HEK293 (cell line): ENCODE results near the gene RNF13.
A peak's percentile ranks its signal among the peaks of the same experiment; 100 is the strongest.

Experiments used
- CTCF ChIA-PET: fragments of 350-600 bp; formaldehyde crosslinking; extraction: SDS; loops from one replicate; lab custom pipeline; 2021; ENCODE audit warnings: antibody characterized with exemption; lab: Yijun Ruan, JAX
- POLR2A ChIA-PET: fragments of 300-600 bp; formaldehyde crosslinking; extraction: SDS; loops from one replicate; lab custom pipeline; 2020; ENCODE audit warnings: antibody characterized with exemption, inconsistent platforms; lab: Yijun Ruan, JAX
- H3K27ac ChIP-seq: fragments of 200-500 bp; sonication (Bioruptor generic); 2 replicates; pipeline ENCODE4 v1.5.1; 2014; ENCODE audit warnings: low read depth, low read length, control low read depth, inconsistent platforms; ENCODE audit errors: extremely low read depth
- H3K36me3 ChIP-seq, 2 experiments: fragments of 200-500 bp in 1 of 2; sonication (Bioruptor generic) in 1 of 2; 1 replicate in 1 of 2; 2 replicates in 1 of 2; pipeline ENCODE4 v1.5.1; 2014 to 2017; ENCODE audit warnings: inconsistent platforms in 2 of 2, low read length in 2 of 2; ENCODE audit not compliant: control insufficient read depth in 2 of 2, insufficient read depth in 1 of 2
- H3K4me1 ChIP-seq: fragments of 200-500 bp; sonication (Bioruptor generic); 2 replicates; pipeline ENCODE4 v1.5.1; 2014; ENCODE audit warnings: mild to moderate bottlenecking, low read length, inconsistent platforms; ENCODE audit not compliant: control insufficient read depth, insufficient read depth
- H3K4me3 ChIP-seq: 2 replicates; pipeline ENCODE4 v1.5.1; 2011; ENCODE audit warnings: low read depth, mild to moderate bottlenecking, control low read depth, low read length, moderate library complexity
- H3K9me3 ChIP-seq: fragments of 200-500 bp; sonication (Bioruptor generic); 2 replicates; pipeline ENCODE4 v1.5.1; 2014; ENCODE audit warnings: low read depth, low read length, inconsistent platforms; ENCODE audit not compliant: control insufficient read depth, insufficient read depth
- FEZF1 ChIP-seq: fragments of 450-650 bp; formaldehyde crosslinking; IDR thresholded peaks from 2 replicates; pipeline ENCODE4 v1.5.1; 2016; ENCODE audit warnings: missing biosample characterization, missing genetic modification characterization
- GLI2 ChIP-seq: fragments of 450-650 bp; formaldehyde crosslinking; IDR thresholded peaks from 2 replicates; pipeline ENCODE4; 2017; ENCODE audit warnings: missing biosample characterization, missing genetic modification characterization, low read depth, borderline replicate concordance
- HIC1 ChIP-seq: fragments of 450-650 bp; formaldehyde crosslinking; IDR thresholded peaks from 2 replicates; pipeline ENCODE4 v1.5.1; 2016; ENCODE audit warnings: missing biosample characterization, missing genetic modification characterization
- HOXD13 ChIP-seq: sonication (generic); formaldehyde crosslinking; IDR thresholded peaks from 2 replicates; pipeline ENCODE4 v1.8.0; 2022; ENCODE audit warnings: missing genetic modification reagents, borderline replicate concordance
- PBX3 ChIP-seq: sonication (generic); formaldehyde crosslinking; IDR thresholded peaks from 2 replicates; pipeline ENCODE4 v1.8.1; 2022; ENCODE audit warnings: mild to moderate bottlenecking, moderate library complexity, missing genetic modification reagents
- TSHZ1 ChIP-seq: fragments of 450-650 bp; formaldehyde crosslinking; IDR thresholded peaks from 2 replicates; pipeline ENCODE4 v1.5.1; 2016; ENCODE audit warnings: missing biosample characterization, missing genetic modification characterization, borderline replicate concordance
- ZBTB26 ChIP-seq: fragments of 450-650 bp; formaldehyde crosslinking; optimal IDR thresholded peaks from 2 replicates; pipeline ENCODE3; 2016; ENCODE audit warnings: missing biosample characterization, mild to moderate bottlenecking, missing genetic modification characterization
- ZNF133 ChIP-seq: fragments of 450-650 bp; formaldehyde crosslinking; IDR thresholded peaks from 2 replicates; pipeline ENCODE4 v1.5.1; 2016; ENCODE audit warnings: missing biosample characterization, missing genetic modification characterization
- ZNF174 ChIP-seq: fragments of 450-650 bp; formaldehyde crosslinking; IDR thresholded peaks from 2 replicates; pipeline ENCODE4 v1.5.0; 2017; ENCODE audit warnings: missing biosample characterization, mild to moderate bottlenecking, missing genetic modification characterization
- ZNF18 ChIP-seq: fragments of 450-650 bp; formaldehyde crosslinking; IDR thresholded peaks from 2 replicates; pipeline ENCODE4 v1.5.1; 2016; ENCODE audit warnings: missing biosample characterization, missing genetic modification characterization
- ZNF335 ChIP-seq: fragments of 450-650 bp; formaldehyde crosslinking; conservative IDR thresholded peaks from 2 replicates; pipeline ENCODE4 v1.5.1; 2016; ENCODE audit warnings: missing biosample characterization, missing genetic modification characterization
- ZNF362 ChIP-seq: fragments of 450-650 bp; formaldehyde crosslinking; IDR thresholded peaks from 2 replicates; pipeline ENCODE4 v1.5.1; 2016; ENCODE audit warnings: missing biosample characterization, missing genetic modification characterization
- ZNF366 ChIP-seq: fragments of 450-650 bp; formaldehyde crosslinking; conservative IDR thresholded peaks from 2 replicates; pipeline ENCODE4 v1.5.1; 2016; ENCODE audit warnings: missing biosample characterization, missing genetic modification characterization
- ZNF560 ChIP-seq: fragments of 450-650 bp; formaldehyde crosslinking; IDR thresholded peaks from 2 replicates; pipeline ENCODE4 v1.5.1; 2017; ENCODE audit warnings: missing biosample characterization, missing genetic modification characterization, borderline replicate concordance
- ZNF596 ChIP-seq: fragments of 450-650 bp; IDR thresholded peaks from 2 replicates; pipeline ENCODE4 v1.5.0; 2018; ENCODE audit warnings: missing biosample characterization, mild to moderate bottlenecking, missing genetic modification characterization, moderate library complexity
- ZNF785 ChIP-seq: fragments of 450-650 bp; formaldehyde crosslinking; IDR thresholded peaks from 2 replicates; pipeline ENCODE4 v1.5.1; 2016; ENCODE audit warnings: missing biosample characterization, missing genetic modification characterization

RNF13 gene

GRCh38 chr3:149971403-149972075, 158.5 kb downstream of the RNF13 start (continued):
- TF ChIP-seq HIC1 (peak; percentile 91), ZBTB26 (tag by site-specific recombination) (peak; percentile 47), ZNF366 (tag by site-specific recombination) (peak; percentile 39; the same call in 1 of the 2 replicates)

GRCh38 chr3:149975919-149976318, 162.9 kb downstream of the RNF13 start:
- POLR2A ChIA-PET, result no interaction called here
- no peaks in the 10 kb centered on the region for H3K36me3 ChIP-seq
- H3K9me3 ChIP-seq, result no peaks in the 10 kb centered on the region
- TF ChIP-seq PBX3 (no peak), ZNF335 (no peak), ZNF18 (tag by site-specific recombination) (no peak), ZNF785 (tag by site-specific recombination) (no peak), HOXD13 (CRISPR knock-in tag) (no peak), ZNF362 (tag by site-specific recombination) (no peak), HIC1 (no peak), TSHZ1 (tag by site-specific recombination) (no peak), GLI2 (tag by site-specific recombination) (no peak), FEZF1 (tag by site-specific recombination) (no peak), ZNF133 (tag by site-specific recombination) (no peak), ZNF596 (tag by site-specific recombination) (no peak), ZNF560 (tag by site-specific recombination) (no peak), ZNF174 (no peak)
- no peak overlapping the region for H3K27ac ChIP-seq
- CTCF ChIA-PET, result no interaction called here
- no peak overlapping the region for H3K4me3 ChIP-seq
- H3K4me1 ChIP-seq, result peaks cover 3% of the 10 kb centered on the region; the same call in 1 of the 2 replicates
